HepG2 (cell line): Measurements from ENCODE around the gene EEF1AKMT3. TPM values are rescaled to one million over a fixed set of nuclear protein-coding genes. Genes with fewer than 3 reads are reported as not detected.

Experiments used
- BRD4 ChIP-seq: sonication (generic); formaldehyde crosslinking; IDR thresholded peaks from 2 replicates; pipeline ENCODE4 v1.4.0; 2020; ENCODE audit warnings: missing genetic modification reagents
- CREB1 ChIP-seq, 2 experiments: fragments of 450-650 bp in 1 of 2; IDR thresholded peaks; 2 replicates each; pipeline ENCODE4 v1.6.1; 2016 to 2017; ENCODE audit warnings: control low read depth in 1 of 2, mild to moderate bottlenecking in 1 of 2, missing compliant biosample characterization in 1 of 2, missing genetic modification characterization in 1 of 2
- HMG20A ChIP-seq: IDR thresholded peaks from 2 replicates; pipeline ENCODE4 v1.6.1; 2016; ENCODE audit warnings: borderline replicate concordance
- KLF11 ChIP-seq: IDR thresholded peaks from 2 replicates; pipeline ENCODE4 v1.6.1; 2016; ENCODE audit warnings: missing compliant biosample characterization
- NFYC ChIP-seq: IDR thresholded peaks from 2 replicates; pipeline ENCODE4 v1.6.1; 2016; ENCODE audit warnings: missing genetic modification reagents, missing compliant biosample characterization
- SMARCE1 ChIP-seq: fragments of 450-650 bp; IDR thresholded peaks from 2 replicates; pipeline ENCODE4 v1.6.1; 2017; ENCODE audit warnings: borderline replicate concordance
- TCF7L2 ChIP-seq: IDR thresholded peaks from 2 replicates; pipeline ENCODE4 v1.6.1; 2011; ENCODE audit warnings: mild to moderate bottlenecking, low read depth, low read length, moderate library complexity
- ZNF337 ChIP-seq: sonication (generic); formaldehyde crosslinking; IDR thresholded peaks from 2 replicates; pipeline ENCODE4 v1.5.1; 2020; ENCODE audit warnings: missing genetic modification reagents, low read depth, mild to moderate bottlenecking, borderline replicate concordance
- polyA plus RNA-seq, 8 experiments: library from polyadenylated mRNA; depleted of rRNA in 3 of 8; stranded (reverse) in 7 of 8; unstranded in 1 of 8; fragments of >200 nt; fragmentation: Illumina TruSeq in 4 of 8; extraction: Trizol in 4 of 8; gene quantifications; 2 replicates each; pipeline versions ENCODE4 v1.2.1 to v1.2.3, GENCODE V29; 2011 to 2016; ENCODE audit warnings: low read depth in 4 of 8, missing spikeins in 1 of 8, mixed read lengths in 1 of 8; ENCODE audit not compliant: insufficient read depth in 1 of 8
- total RNA-seq, 5 experiments: library from RNA; depleted of rRNA; stranded (reverse); fragments of >200 nt; fragmentation: Illumina TruSeq; extraction: Trizol; gene quantifications; 2 replicates each; pipeline ENCODE4 v1.2.3, GENCODE V29; 2016; ENCODE audit warnings: low read depth in 1 of 5
- TF ChIP-seq, protein P1 (sequence below): sonication (generic); formaldehyde crosslinking; conservative IDR thresholded peaks from 2 replicates; pipeline ENCODE4 v1.5.0; 2020; ENCODE audit warnings: missing genetic modification reagents
- TF ChIP-seq, protein P2 (sequence below): sonication (generic); formaldehyde crosslinking; IDR thresholded peaks from 2 replicates; pipeline ENCODE4 v1.5.1; 2020; ENCODE audit warnings: mild to moderate bottlenecking, missing genetic modification reagents, moderate library complexity
- TF ChIP-seq, protein P3 (sequence below): sonication (generic); formaldehyde crosslinking; IDR thresholded peaks from 2 replicates; pipeline ENCODE4 v1.4.0; 2020; ENCODE audit warnings: missing genetic modification reagents
- TF ChIP-seq, protein P4 (sequence below): sonication (generic); formaldehyde crosslinking; IDR thresholded peaks from 2 replicates; pipeline ENCODE4 v1.5.0; 2020; ENCODE audit warnings: mild to moderate bottlenecking, missing genetic modification reagents
- TF ChIP-seq, protein P5 (sequence below): sonication (generic); formaldehyde crosslinking; IDR thresholded peaks from 2 replicates; pipeline ENCODE4 v1.4.0; 2020; ENCODE audit warnings: missing genetic modification reagents
- TF ChIP-seq, protein P6 (sequence below): sonication (generic); formaldehyde crosslinking; IDR thresholded peaks from 2 replicates; pipeline ENCODE4 v1.4.0; 2020; ENCODE audit warnings: missing genetic modification reagents

The EEF1AKMT3 gene
- total and polyA plus RNA-seq, 2 of the 13 experiments (the other 11 are each of a cell fraction or from before 2014, with no cell fraction given) = 4.7 to 11.4 TPM

DNA sequence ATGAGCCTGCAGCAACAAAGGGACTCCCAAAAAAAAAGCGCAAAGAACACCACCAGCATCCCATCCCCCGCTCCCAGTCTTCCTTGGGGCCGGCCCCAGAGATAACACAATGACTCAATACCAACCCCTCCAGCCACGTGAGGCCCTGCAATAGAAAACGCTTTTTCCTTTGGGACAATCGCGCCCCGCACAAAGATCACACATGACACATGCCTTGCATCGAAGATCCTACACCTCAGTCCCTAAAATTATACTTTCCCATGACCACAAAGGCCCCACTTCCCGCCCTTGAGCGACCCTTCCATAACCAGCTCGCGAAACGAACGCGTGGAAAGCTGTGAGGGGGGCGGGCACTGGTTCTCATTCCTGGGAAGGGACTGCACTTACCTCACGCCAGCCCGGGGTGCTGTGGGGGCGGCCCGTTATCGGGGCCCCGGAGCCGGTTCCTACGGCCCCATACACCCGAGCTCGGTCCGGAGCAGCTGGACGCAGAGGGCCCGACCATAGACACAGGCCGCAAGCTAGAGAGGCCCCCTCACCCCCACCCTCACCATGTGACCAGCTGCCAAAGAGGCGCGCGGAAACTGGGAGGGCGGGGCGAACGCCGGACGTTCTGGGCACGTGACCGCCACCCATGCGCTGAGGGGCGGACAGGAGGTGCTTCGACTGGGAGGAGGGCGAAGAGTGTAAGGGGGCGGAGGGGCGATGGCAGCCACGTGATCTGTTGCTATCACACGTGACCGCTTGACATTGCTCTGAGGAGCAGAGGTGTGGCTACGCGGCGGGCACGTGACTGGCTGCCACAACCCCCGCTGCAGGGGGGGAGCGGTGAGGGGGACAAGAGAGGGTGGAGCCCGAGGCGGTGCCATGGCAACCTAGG lies 20.4 kb upstream of the EEF1AKMT3 start, which contains the start of gene CDK4 (continued):
- TF ChIP-seq, protein P1, sequence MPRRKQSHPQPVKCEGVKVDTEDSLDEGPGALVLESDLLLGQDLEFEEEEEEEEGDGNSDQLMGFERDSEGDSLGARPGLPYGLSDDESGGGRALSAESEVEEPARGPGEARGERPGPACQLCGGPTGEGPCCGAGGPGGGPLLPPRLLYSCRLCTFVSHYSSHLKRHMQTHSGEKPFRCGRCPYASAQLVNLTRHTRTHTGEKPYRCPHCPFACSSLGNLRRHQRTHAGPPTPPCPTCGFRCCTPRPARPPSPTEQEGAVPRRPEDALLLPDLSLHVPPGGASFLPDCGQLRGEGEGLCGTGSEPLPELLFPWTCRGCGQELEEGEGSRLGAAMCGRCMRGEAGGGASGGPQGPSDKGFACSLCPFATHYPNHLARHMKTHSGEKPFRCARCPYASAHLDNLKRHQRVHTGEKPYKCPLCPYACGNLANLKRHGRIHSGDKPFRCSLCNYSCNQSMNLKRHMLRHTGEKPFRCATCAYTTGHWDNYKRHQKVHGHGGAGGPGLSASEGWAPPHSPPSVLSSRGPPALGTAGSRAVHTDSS (CRISPR knock-in tag) = no peak
- TF ChIP-seq SMARCE1 (no peak), KLF11 (CRISPR knock-in tag) (peak; percentile 95), BRD4 (CRISPR knock-in tag) (peak; percentile 86), CREB1 (IDR thresholded peaks at IDR 0.05) (peak; percentile 87), CREB1 (CRISPR knock-in tag; IDR thresholded peaks at IDR 0.05) (peak; percentile 75), HMG20A (CRISPR knock-in tag) (peak; percentile 34; the same call in 1 of the 2 replicates), NFYC (CRISPR knock-in tag) (peak; percentile 75), ZNF337 (CRISPR knock-in tag) (peak; percentile 52; the same call in 1 of the 2 replicates), TCF7L2 (no peak)
- TF ChIP-seq, protein P2, sequence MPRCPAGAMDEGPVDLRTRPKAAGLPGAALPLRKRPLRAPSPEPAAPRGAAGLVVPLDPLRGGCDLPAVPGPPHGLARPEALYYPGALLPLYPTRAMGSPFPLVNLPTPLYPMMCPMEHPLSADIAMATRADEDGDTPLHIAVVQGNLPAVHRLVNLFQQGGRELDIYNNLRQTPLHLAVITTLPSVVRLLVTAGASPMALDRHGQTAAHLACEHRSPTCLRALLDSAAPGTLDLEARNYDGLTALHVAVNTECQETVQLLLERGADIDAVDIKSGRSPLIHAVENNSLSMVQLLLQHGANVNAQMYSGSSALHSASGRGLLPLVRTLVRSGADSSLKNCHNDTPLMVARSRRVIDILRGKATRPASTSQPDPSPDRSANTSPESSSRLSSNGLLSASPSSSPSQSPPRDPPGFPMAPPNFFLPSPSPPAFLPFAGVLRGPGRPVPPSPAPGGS (CRISPR knock-in tag) = peak; percentile 96
- TF ChIP-seq, protein P3, sequence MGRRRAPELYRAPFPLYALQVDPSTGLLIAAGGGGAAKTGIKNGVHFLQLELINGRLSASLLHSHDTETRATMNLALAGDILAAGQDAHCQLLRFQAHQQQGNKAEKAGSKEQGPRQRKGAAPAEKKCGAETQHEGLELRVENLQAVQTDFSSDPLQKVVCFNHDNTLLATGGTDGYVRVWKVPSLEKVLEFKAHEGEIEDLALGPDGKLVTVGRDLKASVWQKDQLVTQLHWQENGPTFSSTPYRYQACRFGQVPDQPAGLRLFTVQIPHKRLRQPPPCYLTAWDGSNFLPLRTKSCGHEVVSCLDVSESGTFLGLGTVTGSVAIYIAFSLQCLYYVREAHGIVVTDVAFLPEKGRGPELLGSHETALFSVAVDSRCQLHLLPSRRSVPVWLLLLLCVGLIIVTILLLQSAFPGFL (CRISPR knock-in tag) = no peak
- TF ChIP-seq, protein P4, sequence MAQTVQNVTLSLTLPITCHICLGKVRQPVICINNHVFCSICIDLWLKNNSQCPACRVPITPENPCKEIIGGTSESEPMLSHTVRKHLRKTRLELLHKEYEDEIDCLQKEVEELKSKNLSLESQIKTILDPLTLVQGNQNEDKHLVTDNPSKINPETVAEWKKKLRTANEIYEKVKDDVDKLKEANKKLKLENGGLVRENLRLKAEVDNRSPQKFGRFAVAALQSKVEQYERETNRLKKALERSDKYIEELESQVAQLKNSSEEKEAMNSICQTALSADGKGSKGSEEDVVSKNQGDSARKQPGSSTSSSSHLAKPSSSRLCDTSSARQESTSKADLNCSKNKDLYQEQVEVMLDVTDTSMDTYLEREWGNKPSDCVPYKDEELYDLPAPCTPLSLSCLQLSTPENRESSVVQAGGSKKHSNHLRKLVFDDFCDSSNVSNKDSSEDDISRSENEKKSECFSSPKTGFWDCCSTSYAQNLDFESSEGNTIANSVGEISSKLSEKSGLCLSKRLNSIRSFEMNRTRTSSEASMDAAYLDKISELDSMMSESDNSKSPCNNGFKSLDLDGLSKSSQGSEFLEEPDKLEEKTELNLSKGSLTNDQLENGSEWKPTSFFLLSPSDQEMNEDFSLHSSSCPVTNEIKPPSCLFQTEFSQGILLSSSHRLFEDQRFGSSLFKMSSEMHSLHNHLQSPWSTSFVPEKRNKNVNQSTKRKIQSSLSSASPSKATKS (CRISPR knock-in tag) = no peak
- TF ChIP-seq, protein P5, sequence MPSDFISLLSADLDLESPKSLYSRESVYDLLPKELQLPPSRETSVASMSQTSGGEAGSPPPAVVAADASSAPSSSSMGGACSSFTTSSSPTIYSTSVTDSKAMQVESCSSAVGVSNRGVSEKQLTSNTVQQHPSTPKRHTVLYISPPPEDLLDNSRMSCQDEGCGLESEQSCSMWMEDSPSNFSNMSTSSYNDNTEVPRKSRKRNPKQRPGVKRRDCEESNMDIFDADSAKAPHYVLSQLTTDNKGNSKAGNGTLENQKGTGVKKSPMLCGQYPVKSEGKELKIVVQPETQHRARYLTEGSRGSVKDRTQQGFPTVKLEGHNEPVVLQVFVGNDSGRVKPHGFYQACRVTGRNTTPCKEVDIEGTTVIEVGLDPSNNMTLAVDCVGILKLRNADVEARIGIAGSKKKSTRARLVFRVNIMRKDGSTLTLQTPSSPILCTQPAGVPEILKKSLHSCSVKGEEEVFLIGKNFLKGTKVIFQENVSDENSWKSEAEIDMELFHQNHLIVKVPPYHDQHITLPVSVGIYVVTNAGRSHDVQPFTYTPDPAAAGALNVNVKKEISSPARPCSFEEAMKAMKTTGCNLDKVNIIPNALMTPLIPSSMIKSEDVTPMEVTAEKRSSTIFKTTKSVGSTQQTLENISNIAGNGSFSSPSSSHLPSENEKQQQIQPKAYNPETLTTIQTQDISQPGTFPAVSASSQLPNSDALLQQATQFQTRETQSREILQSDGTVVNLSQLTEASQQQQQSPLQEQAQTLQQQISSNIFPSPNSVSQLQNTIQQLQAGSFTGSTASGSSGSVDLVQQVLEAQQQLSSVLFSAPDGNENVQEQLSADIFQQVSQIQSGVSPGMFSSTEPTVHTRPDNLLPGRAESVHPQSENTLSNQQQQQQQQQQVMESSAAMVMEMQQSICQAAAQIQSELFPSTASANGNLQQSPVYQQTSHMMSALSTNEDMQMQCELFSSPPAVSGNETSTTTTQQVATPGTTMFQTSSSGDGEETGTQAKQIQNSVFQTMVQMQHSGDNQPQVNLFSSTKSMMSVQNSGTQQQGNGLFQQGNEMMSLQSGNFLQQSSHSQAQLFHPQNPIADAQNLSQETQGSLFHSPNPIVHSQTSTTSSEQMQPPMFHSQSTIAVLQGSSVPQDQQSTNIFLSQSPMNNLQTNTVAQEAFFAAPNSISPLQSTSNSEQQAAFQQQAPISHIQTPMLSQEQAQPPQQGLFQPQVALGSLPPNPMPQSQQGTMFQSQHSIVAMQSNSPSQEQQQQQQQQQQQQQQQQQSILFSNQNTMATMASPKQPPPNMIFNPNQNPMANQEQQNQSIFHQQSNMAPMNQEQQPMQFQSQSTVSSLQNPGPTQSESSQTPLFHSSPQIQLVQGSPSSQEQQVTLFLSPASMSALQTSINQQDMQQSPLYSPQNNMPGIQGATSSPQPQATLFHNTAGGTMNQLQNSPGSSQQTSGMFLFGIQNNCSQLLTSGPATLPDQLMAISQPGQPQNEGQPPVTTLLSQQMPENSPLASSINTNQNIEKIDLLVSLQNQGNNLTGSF = no peak
- TF ChIP-seq, protein P6, sequence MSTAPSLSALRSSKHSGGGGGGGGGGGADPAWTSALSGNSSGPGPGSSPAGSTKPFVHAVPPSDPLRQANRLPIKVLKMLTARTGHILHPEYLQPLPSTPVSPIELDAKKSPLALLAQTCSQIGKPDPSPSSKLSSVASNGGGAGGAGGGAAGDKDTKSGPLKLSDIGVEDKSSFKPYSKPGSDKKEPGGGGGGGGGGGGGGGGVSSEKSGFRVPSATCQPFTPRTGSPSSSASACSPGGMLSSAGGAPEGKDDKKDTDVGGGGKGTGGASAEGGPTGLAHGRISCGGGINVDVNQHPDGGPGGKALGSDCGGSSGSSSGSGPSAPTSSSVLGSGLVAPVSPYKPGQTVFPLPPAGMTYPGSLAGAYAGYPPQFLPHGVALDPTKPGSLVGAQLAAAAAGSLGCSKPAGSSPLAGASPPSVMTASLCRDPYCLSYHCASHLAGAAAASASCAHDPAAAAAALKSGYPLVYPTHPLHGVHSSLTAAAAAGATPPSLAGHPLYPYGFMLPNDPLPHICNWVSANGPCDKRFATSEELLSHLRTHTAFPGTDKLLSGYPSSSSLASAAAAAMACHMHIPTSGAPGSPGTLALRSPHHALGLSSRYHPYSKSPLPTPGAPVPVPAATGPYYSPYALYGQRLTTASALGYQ (CRISPR knock-in tag) = peak; percentile 71
